Esophagus squamous epithelium (tissue), 4 donors: ENCODE data around the gene CHIC2.

Experiments
- POLR2A ChIP-seq, 4 donors: fragments of 450-650 bp; IDR thresholded peaks; one replicate each; pipeline ENCODE4 v1.6.1; 2017; ENCODE audit warnings: antibody characterized with exemption in 4 of 4, mild to moderate bottlenecking in 4 of 4, moderate library complexity in 3 of 4
- TF ChIP-seq, protein P1 (sequence below), 6 experiments: fragments of 450-650 bp in 4 of 6; fragments of 200-600 bp in 2 of 6; sonication (generic) in 2 of 6; IDR thresholded peaks; one replicate each; pipeline ENCODE4 v1.5.1; 2016 to 2019; ENCODE audit warnings: antibody characterized with exemption in 6 of 6, mild to moderate bottlenecking in 4 of 6, moderate library complexity in 4 of 6

DNA sequence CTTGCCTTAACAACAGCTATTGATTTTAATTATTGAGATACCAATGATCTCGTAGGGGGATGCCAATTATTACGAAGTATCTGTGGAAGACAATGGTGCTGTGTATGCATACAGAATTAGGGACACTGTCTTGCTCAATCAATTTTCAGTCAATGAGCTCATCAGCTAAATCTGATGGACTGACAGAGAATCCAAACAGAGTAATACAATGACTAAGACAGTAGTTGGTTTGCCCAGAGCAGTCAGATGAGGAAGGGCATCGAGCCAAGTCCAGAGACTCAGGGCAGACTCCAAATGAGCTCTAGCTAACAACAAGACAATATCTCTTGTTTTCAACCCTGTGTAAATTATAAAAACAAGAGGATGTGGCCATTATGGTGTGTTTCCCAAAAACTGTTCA is 20.9 kb upstream of the CHIC2 start:
- TF ChIP-seq, protein P1, sequence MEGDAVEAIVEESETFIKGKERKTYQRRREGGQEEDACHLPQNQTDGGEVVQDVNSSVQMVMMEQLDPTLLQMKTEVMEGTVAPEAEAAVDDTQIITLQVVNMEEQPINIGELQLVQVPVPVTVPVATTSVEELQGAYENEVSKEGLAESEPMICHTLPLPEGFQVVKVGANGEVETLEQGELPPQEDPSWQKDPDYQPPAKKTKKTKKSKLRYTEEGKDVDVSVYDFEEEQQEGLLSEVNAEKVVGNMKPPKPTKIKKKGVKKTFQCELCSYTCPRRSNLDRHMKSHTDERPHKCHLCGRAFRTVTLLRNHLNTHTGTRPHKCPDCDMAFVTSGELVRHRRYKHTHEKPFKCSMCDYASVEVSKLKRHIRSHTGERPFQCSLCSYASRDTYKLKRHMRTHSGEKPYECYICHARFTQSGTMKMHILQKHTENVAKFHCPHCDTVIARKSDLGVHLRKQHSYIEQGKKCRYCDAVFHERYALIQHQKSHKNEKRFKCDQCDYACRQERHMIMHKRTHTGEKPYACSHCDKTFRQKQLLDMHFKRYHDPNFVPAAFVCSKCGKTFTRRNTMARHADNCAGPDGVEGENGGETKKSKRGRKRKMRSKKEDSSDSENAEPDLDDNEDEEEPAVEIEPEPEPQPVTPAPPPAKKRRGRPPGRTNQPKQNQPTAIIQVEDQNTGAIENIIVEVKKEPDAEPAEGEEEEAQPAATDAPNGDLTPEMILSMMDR (IDR thresholded peaks at IDR 0.05): no peak
- no peak for TF ChIP-seq POLR2A (IDR thresholded peaks at IDR 0.05)
